Transverse colon (tissue), 4 donors: ENCODE data around the gene PLA2G4B. TPM values are rescaled to one million over a fixed set of nuclear protein-coding genes. Genes with fewer than 3 reads are reported as not detected.

Experiments
- DNase-seq: peaks from one replicate; pipeline ENCODE4 v3.0.0-alpha.2; 2019
- H3K27ac ChIP-seq, 4 donors: fragments of 200-600 bp; sonication (generic); 2 replicates each; pipeline ENCODE4 v1.5.1; 2016 to 2018; ENCODE audit warnings: inconsistent platforms in 4 of 4
- H3K27me3 ChIP-seq: fragments of 200-600 bp; sonication (generic); 2 replicates; pipeline ENCODE4 v1.5.1; 2017; ENCODE audit warnings: inconsistent platforms
- H3K36me3 ChIP-seq, 4 donors: fragments of 200-600 bp; sonication (generic); 2 replicates each; pipeline ENCODE4 v1.5.1; 2017 to 2019; ENCODE audit warnings: inconsistent platforms in 4 of 4
- H3K4me1 ChIP-seq, 4 donors: fragments of 200-600 bp; sonication (generic); 2 replicates each; pipeline ENCODE4 v1.5.1; 2017 to 2020; ENCODE audit warnings: inconsistent platforms in 4 of 4
- H3K4me3 ChIP-seq, 4 donors: fragments of 200-600 bp; sonication (generic); 1 replicate in 1 of 4; 2 replicates in 3 of 4; pipeline versions ENCODE4 v1.5.1 to v1.6.1; 2017 to 2019; ENCODE audit warnings: inconsistent platforms in 4 of 4
- H3K9me3 ChIP-seq, 2 donors: fragments of 200-600 bp; sonication (generic); 2 replicates each; pipeline ENCODE4 v1.5.1; 2017 to 2019; ENCODE audit warnings: inconsistent platforms in 2 of 2
- EP300 ChIP-seq: sonication (generic); formaldehyde crosslinking; IDR thresholded peaks from one replicate; pipeline ENCODE4 v1.6.1; 2017; ENCODE audit warnings: antibody characterized with exemption, low read depth
- POLR2A ChIP-seq: fragments of 450-650 bp; IDR thresholded peaks from one replicate; pipeline ENCODE4 v1.6.1; 2016; ENCODE audit warnings: antibody characterized with exemption, mild to moderate bottlenecking, moderate library complexity
- POLR2AphosphoS5 ChIP-seq, 3 donors: sonication (generic); formaldehyde crosslinking; IDR thresholded peaks; one replicate each; pipeline ENCODE4 v1.6.1; 2016; ENCODE audit warnings: antibody characterized with exemption in 3 of 3
- WGBS, 2 donors: methylation state at CpG; one replicate each; pipeline ENCODE4 v1.1.5; 2018; ENCODE audit warnings: low coverage in 1 of 2; 5-methylcytosine and 5-hydroxymethylcytosine counted together
- in situ Hi-C, 4 donors: fragments of 200-750 bp; cut with MboI; loops; one replicate each; pipeline versions ENCODE4 v1.15.0 to v1.15.1; 2017; ENCODE audit warnings: low sequenced_read_pairs in 3 of 4, low pct_ligation_motif_present in 1 of 4, low pct_unique_long_range_greater_than_20kb in 1 of 4
- intact Hi-C: fragments of 100-400 bp; cut with DNase I; formaldehyde crosslinking; loops from one replicate; pipeline ENCODE4 v1.15.1; 2023; ENCODE audit warnings: low total_unique reads
- total RNA-seq, 4 donors: library from RNA; depleted of rRNA; stranded (reverse); fragments of >200 nt; gene quantifications; one replicate each; pipeline ENCODE4 v1.1.0, GENCODE V29; 2016
- TF ChIP-seq, protein P1 (sequence below), 5 experiments: fragments of 200-600 bp in 3 of 5; fragments of 450-650 bp in 2 of 5; sonication (generic) in 3 of 5; IDR thresholded peaks; 1 replicate in 2 of 5; 2 replicates in 3 of 5; pipeline ENCODE4 v1.5.1; 2016 to 2017; ENCODE audit warnings: antibody characterized with exemption in 5 of 5, inconsistent platforms in 3 of 5, mild to moderate bottlenecking in 2 of 5, moderate library complexity in 1 of 5

Gene PLA2G4B
- total RNA-seq, 4 donors from 2014 or later = 1.6 to 5.2 (median 3.5) TPM; not detected in 1

DNA sequence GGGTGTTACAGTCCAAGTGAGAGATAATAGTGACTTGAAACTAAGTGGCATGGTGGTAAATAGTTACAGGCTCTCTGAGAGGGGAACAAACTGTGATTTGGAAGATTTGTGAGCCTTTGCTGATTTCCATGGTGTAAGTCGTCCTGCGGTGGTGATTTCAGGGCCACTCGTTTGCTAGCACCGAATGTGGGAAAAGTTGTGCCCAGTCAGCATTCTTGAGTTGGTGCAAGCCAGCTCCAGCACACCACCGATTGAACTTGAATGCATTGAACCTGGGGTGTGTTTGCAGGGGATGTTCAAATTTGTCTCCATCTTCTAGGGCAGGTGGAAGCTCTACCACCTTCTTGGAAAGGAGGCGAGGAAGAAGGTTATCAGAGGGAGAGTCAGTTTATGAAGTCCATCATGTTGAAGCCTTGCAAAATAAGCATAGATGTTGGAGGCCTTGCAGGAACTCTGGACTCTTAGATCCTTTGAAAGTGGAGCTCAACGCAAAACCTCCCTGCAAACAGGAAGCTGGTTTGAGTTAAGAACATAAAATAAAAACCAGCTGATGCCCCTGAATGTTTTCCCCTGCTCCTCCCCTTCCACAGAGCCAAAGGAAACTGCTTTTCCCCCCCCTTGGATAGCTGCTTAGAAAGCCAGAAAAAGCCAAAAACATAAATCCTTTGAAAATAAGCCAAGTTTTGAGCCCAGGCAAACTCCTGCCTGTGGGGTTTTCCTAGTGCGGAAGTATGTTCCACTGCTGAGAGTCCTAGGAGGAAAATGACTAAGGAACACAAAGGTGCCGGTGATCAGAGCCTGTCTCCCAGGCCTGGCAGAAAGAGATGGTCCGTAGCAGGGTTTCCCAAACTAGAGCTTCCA is 42.4 kb upstream of the PLA2G4B start:
- TF ChIP-seq, protein P1, sequence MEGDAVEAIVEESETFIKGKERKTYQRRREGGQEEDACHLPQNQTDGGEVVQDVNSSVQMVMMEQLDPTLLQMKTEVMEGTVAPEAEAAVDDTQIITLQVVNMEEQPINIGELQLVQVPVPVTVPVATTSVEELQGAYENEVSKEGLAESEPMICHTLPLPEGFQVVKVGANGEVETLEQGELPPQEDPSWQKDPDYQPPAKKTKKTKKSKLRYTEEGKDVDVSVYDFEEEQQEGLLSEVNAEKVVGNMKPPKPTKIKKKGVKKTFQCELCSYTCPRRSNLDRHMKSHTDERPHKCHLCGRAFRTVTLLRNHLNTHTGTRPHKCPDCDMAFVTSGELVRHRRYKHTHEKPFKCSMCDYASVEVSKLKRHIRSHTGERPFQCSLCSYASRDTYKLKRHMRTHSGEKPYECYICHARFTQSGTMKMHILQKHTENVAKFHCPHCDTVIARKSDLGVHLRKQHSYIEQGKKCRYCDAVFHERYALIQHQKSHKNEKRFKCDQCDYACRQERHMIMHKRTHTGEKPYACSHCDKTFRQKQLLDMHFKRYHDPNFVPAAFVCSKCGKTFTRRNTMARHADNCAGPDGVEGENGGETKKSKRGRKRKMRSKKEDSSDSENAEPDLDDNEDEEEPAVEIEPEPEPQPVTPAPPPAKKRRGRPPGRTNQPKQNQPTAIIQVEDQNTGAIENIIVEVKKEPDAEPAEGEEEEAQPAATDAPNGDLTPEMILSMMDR (IDR thresholded peaks at IDR 0.05) = no peak
- TF ChIP-seq POLR2AphosphoS5 (IDR thresholded peaks at IDR 0.05) = no peak
- no peak for TF ChIP-seq POLR2A
- no peak for TF ChIP-seq EP300
- intact Hi-C loops (no loop called here), in situ Hi-C loops (no loop called here)
- Histone ChIP-seq H3K27ac (peak overlapping the region in 2 of 4 donors; percentile 3 to 31), H3K9me3 (no peaks in the 10 kb centered on the region), H3K4me1 (peaks cover 0 to 17% (median 5%) of the 10 kb centered on the region in 4 donors), H3K4me3 (no peak overlapping the region), H3K36me3 (no peaks in the 10 kb centered on the region), H3K27me3 (no peaks in the 10 kb centered on the region)
- WGBS, 2 donors = 54 to 71% methylated on average over 4 to 10 of the region's 10 CpGs
- DNase-seq = no peak

DNA sequence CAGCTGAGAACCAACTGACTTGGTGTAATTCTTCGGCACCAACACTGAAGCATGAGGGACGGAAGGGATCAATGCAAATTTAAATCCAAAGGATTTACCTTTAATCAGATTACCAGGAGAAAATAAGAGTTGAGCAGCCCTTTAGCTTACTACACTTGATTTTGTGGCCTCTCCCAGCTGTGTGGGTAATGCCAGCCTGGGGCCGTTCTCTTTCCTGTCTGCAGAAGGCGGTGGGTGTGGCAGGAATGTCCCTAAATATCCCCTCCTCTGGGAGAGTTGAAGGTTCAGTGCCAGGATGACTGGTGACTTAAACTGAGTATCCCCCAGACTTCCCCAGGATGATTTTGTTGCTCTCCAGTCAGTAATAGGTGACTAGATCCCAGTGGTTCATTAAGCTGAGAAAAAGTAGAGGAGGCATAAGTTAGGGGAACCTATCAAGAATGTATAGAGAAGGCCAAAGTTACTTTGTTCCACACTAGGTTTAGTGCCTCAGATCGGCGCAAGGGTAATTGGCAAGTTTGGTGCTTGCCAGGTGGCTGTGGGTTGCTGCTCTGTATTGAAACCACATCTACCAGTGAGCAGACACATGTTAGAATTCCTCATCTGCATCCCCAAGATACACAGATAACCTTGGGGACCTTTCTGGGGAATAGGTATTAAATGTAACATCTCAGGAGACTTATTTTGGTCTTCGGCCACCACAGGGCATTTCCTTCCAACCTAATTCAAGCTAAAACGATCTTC is 41.3 kb upstream of the PLA2G4B start:
- TF ChIP-seq POLR2AphosphoS5 (IDR thresholded peaks at IDR 0.05) = no peak
- TF ChIP-seq EP300 = no peak
- TF ChIP-seq, protein P1 (IDR thresholded peaks at IDR 0.05) = no peak
- TF ChIP-seq POLR2A = no peak
- intact Hi-C loops (no loop called here), in situ Hi-C loops (no loop called here)
- no peak for DNase-seq
- no peaks in the 10 kb centered on the region for H3K9me3 ChIP-seq
- H3K4me1 ChIP-seq = peaks cover 0 to 12% (median 2%) of the 10 kb centered on the region in 4 donors
- H3K27ac ChIP-seq = no peak overlapping the region
- H3K4me3 ChIP-seq = no peak overlapping the region
- H3K27me3 ChIP-seq = no peaks in the 10 kb centered on the region
- 86% methylated on average over 8 of the region's 8 CpGs; no CpG with 5 or more reads in 1 of the 2 donors for WGBS, 2 donors
- no peaks in the 10 kb centered on the region for H3K36me3 ChIP-seq

- intact Hi-C loops (no loop called here), in situ Hi-C loops (no loop called here)
- Histone ChIP-seq H3K36me3 (no peaks in the 10 kb centered on the region), H3K4me3 (no peak overlapping the region), H3K27me3 (no peaks in the 10 kb centered on the region), H3K4me1 (peaks cover 0 to 12% (median 2%) of the 10 kb centered on the region in 4 donors), H3K9me3 (no peaks in the 10 kb centered on the region), H3K27ac (no peak overlapping the region)
- no peak for DNase-seq
- WGBS, 2 donors = 80 to 81% methylated on average over 9 of the region's 9 CpGs
- TF ChIP-seq EP300 = no peak
- TF ChIP-seq, protein P1 (IDR thresholded peaks at IDR 0.05) = no peak
- no peak for TF ChIP-seq POLR2AphosphoS5 (IDR thresholded peaks at IDR 0.05)
- no peak for TF ChIP-seq POLR2A
Measured at GRCh38 chr15:41798607-41799487, 39.8 kb upstream of the PLA2G4B start.

GRCh38 chr15:41799488-41799805 is 39.2 kb upstream of the PLA2G4B start:
- H3K27ac ChIP-seq = no peak overlapping the region

More at GRCh38 chr15:41799488-41799805, 39.2 kb upstream of the PLA2G4B start:
- 88 to 90% methylated on average over 5 of the region's 5 CpGs for WGBS, 2 donors
- DNase-seq = no peak
- Histone ChIP-seq H3K27me3 (no peaks in the 10 kb centered on the region), H3K4me1 (peaks cover 0 to 14% (median 4%) of the 10 kb centered on the region in 4 donors), H3K36me3 (no peaks in the 10 kb centered on the region), H3K9me3 (no peaks in the 10 kb centered on the region), H3K4me3 (no peak overlapping the region)
- TF ChIP-seq EP300 (no peak), POLR2A (no peak), POLR2AphosphoS5 (IDR thresholded peaks at IDR 0.05) (no peak)
- TF ChIP-seq, protein P1 (IDR thresholded peaks at IDR 0.05) = no peak
- in situ Hi-C loops (no loop called here), intact Hi-C loops (no loop called here)
